H9 (cell line): ENCODE measurements around the gene TMEM170B. TPM values are rescaled to one million over a fixed set of nuclear protein-coding genes. Genes with fewer than 3 reads are reported as not detected.

Experiments
- DNase-seq: peaks from one replicate; pipeline ENCODE4 v3.0.0-alpha.2; 2017
- H2AFZ ChIP-seq: one replicate; pipeline ENCODE4 v1.6.1; 2013; ENCODE audit warnings: mild to moderate bottlenecking, low read length, control low read depth, moderate library complexity
- H2AK5ac ChIP-seq: 2 replicates; pipeline ENCODE4 v1.6.1; 2013; ENCODE audit warnings: low read length, control low read depth, mixed read lengths; ENCODE audit not compliant: insufficient read length
- H2BK120ac ChIP-seq: one replicate; pipeline ENCODE4 v1.6.1; 2013; ENCODE audit warnings: low read depth, mild to moderate bottlenecking, low read length, control low read depth, inconsistent platforms; ENCODE audit not compliant: poor library complexity, severe bottlenecking
- H2BK12ac ChIP-seq: 2 replicates; pipeline ENCODE4 v1.6.1; 2013; ENCODE audit warnings: low read length, control low read depth, mixed read lengths, low read depth; ENCODE audit not compliant: insufficient read length
- H2BK15ac ChIP-seq: 2 replicates; pipeline ENCODE4 v1.6.1; 2013; ENCODE audit warnings: low read depth, low read length, control low read depth
- H2BK20ac ChIP-seq: one replicate; pipeline ENCODE4 v1.6.1; 2013; ENCODE audit warnings: low read depth, mild to moderate bottlenecking, low read length, control low read depth, inconsistent platforms; ENCODE audit not compliant: poor library complexity, severe bottlenecking
- H2BK5ac ChIP-seq: 2 replicates; pipeline ENCODE4 v1.6.1; 2013; ENCODE audit warnings: low read length, control low read depth, mixed read lengths; ENCODE audit not compliant: insufficient read length
- H3K14ac ChIP-seq: 2 replicates; pipeline ENCODE4 v1.6.1; 2013; ENCODE audit warnings: low read length, control low read depth; ENCODE audit not compliant: insufficient read depth
- H3K18ac ChIP-seq: 2 replicates; pipeline ENCODE4 v1.6.1; 2013; ENCODE audit warnings: low read depth, mild to moderate bottlenecking, mixed read lengths, low read length, control low read depth; ENCODE audit not compliant: insufficient read length
- H3K23ac ChIP-seq: 2 replicates; pipeline ENCODE4 v1.6.1; 2013; ENCODE audit warnings: low read length, control low read depth, mixed read lengths, low read depth; ENCODE audit not compliant: insufficient read length
- H3K23me2 ChIP-seq: 2 replicates; pipeline ENCODE4 v1.6.1; 2013; ENCODE audit warnings: low read depth, mild to moderate bottlenecking, mixed read lengths, low read length, control low read depth; ENCODE audit not compliant: insufficient read length, poor library complexity, severe bottlenecking
- H3K27ac ChIP-seq: 2 replicates; pipeline ENCODE4 v1.5.1; 2013; ENCODE audit warnings: low read length, control low read depth, mixed read lengths, low read depth; ENCODE audit not compliant: insufficient read length
- H3K27me3 ChIP-seq: 2 replicates; pipeline ENCODE4 v1.6.1; 2013; ENCODE audit warnings: low read length, control low read depth, inconsistent platforms; ENCODE audit not compliant: insufficient read depth
- H3K4ac ChIP-seq: 2 replicates; pipeline ENCODE4 v1.6.1; 2013; ENCODE audit warnings: low read depth, mild to moderate bottlenecking, control low read depth, inconsistent platforms, low read length, moderate library complexity
- H3K4me1 ChIP-seq: 2 replicates; pipeline ENCODE4 v1.6.1; 2013; ENCODE audit warnings: low read length, control low read depth, inconsistent platforms; ENCODE audit not compliant: insufficient read depth
- H3K4me2 ChIP-seq: 2 replicates; pipeline ENCODE4 v1.6.1; 2013; ENCODE audit warnings: low read length, control low read depth, mixed read lengths; ENCODE audit not compliant: insufficient read length, insufficient read depth
- H3K56ac ChIP-seq: 2 replicates; pipeline ENCODE4 v1.6.1; 2013; ENCODE audit warnings: low read depth, mild to moderate bottlenecking, mixed read lengths, low read length, control low read depth; ENCODE audit not compliant: insufficient read length
- H3K79me1 ChIP-seq: 2 replicates; pipeline ENCODE4 v1.6.1; 2013; ENCODE audit warnings: low read depth, mild to moderate bottlenecking, moderate library complexity, low read length, control low read depth, inconsistent platforms; ENCODE audit not compliant: insufficient read depth, poor library complexity, severe bottlenecking
- H3K79me2 ChIP-seq: 2 replicates; pipeline ENCODE4 v1.6.1; 2013; ENCODE audit warnings: low read length, control low read depth, inconsistent platforms; ENCODE audit not compliant: insufficient read depth
- H3K9ac ChIP-seq: 2 replicates; pipeline ENCODE4 v1.6.1; 2013; ENCODE audit warnings: low read length, control low read depth, mixed read lengths; ENCODE audit not compliant: insufficient read length; ENCODE audit errors: extremely low read depth
- H3K9me3 ChIP-seq: one replicate; pipeline ENCODE4 v1.6.1; 2013; ENCODE audit warnings: low read depth, low read length, inconsistent platforms; ENCODE audit not compliant: control insufficient read depth
- H3T11ph ChIP-seq: one replicate; pipeline ENCODE4 v1.6.1; 2013; ENCODE audit warnings: mild to moderate bottlenecking, low read length, control low read depth, inconsistent platforms
- H4K20me1 ChIP-seq: one replicate; pipeline ENCODE4 v1.6.1; 2013; ENCODE audit not compliant: control insufficient read depth, insufficient read length, insufficient read depth
- H4K5ac ChIP-seq: 2 replicates; pipeline ENCODE4 v1.6.1; 2013; ENCODE audit warnings: low read depth, mild to moderate bottlenecking, mixed read lengths, low read length, control low read depth; ENCODE audit not compliant: insufficient read length
- H4K8ac ChIP-seq: replicated peaks from 2 replicates; pipeline ENCODE4 v1.6.1; 2013; ENCODE audit warnings: low read length, control low read depth, mixed read lengths, low read depth; ENCODE audit not compliant: insufficient read length
- H4K91ac ChIP-seq: 2 replicates; pipeline ENCODE4 v1.6.1; 2013; ENCODE audit warnings: low read depth, mild to moderate bottlenecking, moderate library complexity, mixed read lengths, low read length, control low read depth; ENCODE audit not compliant: insufficient read length
- H3K27ac Mint-ChIP-seq, 3 experiments: 2 replicates in 2 of 3; 3 replicates in 1 of 3; pipeline ENCODE4 v1.8.0; 2020 to 2021; ENCODE audit warnings: mixed read lengths in 3 of 3, mild to moderate bottlenecking in 1 of 3, moderate library complexity in 1 of 3
- H3K27me3 Mint-ChIP-seq: 2 replicates; pipeline ENCODE4 v1.8.0; 2021; ENCODE audit warnings: low read depth, mild to moderate bottlenecking, moderate library complexity, mixed read lengths
- H3K36me3 Mint-ChIP-seq, 3 experiments: 2 replicates in 2 of 3; 3 replicates in 1 of 3; pipeline ENCODE4 v1.8.0; 2020 to 2021; ENCODE audit warnings: low read depth in 3 of 3, mixed read lengths in 3 of 3; ENCODE audit not compliant: insufficient read depth in 1 of 3
- H3K4me1 Mint-ChIP-seq, 2 experiments: 2 replicates each; pipeline ENCODE4 v1.8.0; 2020; ENCODE audit warnings: mixed read lengths in 2 of 2
- H3K4me3 Mint-ChIP-seq, 2 experiments: 2 replicates in 1 of 2; 3 replicates in 1 of 2; pipeline ENCODE4 v1.8.0; 2020 to 2021; ENCODE audit warnings: mild to moderate bottlenecking in 2 of 2, mixed read lengths in 2 of 2, moderate library complexity in 1 of 2
- H3K9me3 Mint-ChIP-seq, 2 experiments: 2 replicates in 1 of 2; 3 replicates in 1 of 2; pipeline ENCODE4 v1.8.0; 2020; ENCODE audit warnings: mild to moderate bottlenecking in 2 of 2, mixed read lengths in 2 of 2, moderate library complexity in 1 of 2
- WGBS: extraction: QIAGEN DNeasy Blood & Tissue Kit; methylation state at CpG from one replicate; pipeline ENCODE4 v1.1.7; 2013; ENCODE audit warnings: missing lambda C conversion rate, low lambda C conversion rate, mixed read lengths; ENCODE audit not compliant: insufficient read length; ENCODE audit errors: extremely low coverage; 5-methylcytosine and 5-hydroxymethylcytosine counted together
- total RNA-seq: library from RNA; stranded (reverse); gene quantifications from 2 replicates; pipeline ENCODE4 v1.2.1, GENCODE V29; 2021
- TF ChIP-seq, protein P1 (sequence below): fragments of 200-600 bp; sonication (generic); conservative IDR thresholded peaks from 3 replicates; pipeline ENCODE4 v1.8.0; 2021; ENCODE audit warnings: antibody characterized with exemption, mild to moderate bottlenecking

Gene TMEM170B
- total RNA-seq, 1 experiment from 2014 or later: 2.9 TPM

GRCh38 chr6:11526156-11526505 is 11.4 kb upstream of the TMEM170B start:
- no peak overlapping the region for H4K91ac ChIP-seq
- no peak overlapping the region for H3K4me2 ChIP-seq
- no peaks in the 10 kb centered on the region for H3K27me3 ChIP-seq
- H3K4ac ChIP-seq: no peak overlapping the region
- H3K9ac ChIP-seq: no peak overlapping the region
- Mint-ChIP-seq H3K4me1 (no peaks in the 10 kb centered on the region), H3K27ac (no peak overlapping the region), H3K9me3 (no peaks in the 10 kb centered on the region; a peak in 1 of 5 replicates), H3K36me3 (no peaks in the 10 kb centered on the region), H3K27me3 (no peaks in the 10 kb centered on the region), H3K4me3 (no peak overlapping the region)
- H3K79me2 ChIP-seq: no peaks in the 10 kb centered on the region
- no peaks in the 10 kb centered on the region for H4K20me1 ChIP-seq
- no peak overlapping the region for H2AFZ ChIP-seq
- no CpG with 5 or more reads among the region's 3 CpGs for WGBS
- TF ChIP-seq, protein P1, sequence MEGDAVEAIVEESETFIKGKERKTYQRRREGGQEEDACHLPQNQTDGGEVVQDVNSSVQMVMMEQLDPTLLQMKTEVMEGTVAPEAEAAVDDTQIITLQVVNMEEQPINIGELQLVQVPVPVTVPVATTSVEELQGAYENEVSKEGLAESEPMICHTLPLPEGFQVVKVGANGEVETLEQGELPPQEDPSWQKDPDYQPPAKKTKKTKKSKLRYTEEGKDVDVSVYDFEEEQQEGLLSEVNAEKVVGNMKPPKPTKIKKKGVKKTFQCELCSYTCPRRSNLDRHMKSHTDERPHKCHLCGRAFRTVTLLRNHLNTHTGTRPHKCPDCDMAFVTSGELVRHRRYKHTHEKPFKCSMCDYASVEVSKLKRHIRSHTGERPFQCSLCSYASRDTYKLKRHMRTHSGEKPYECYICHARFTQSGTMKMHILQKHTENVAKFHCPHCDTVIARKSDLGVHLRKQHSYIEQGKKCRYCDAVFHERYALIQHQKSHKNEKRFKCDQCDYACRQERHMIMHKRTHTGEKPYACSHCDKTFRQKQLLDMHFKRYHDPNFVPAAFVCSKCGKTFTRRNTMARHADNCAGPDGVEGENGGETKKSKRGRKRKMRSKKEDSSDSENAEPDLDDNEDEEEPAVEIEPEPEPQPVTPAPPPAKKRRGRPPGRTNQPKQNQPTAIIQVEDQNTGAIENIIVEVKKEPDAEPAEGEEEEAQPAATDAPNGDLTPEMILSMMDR: no peak
- no peaks in the 10 kb centered on the region for H3K9me3 ChIP-seq
- H2BK20ac ChIP-seq: no peak overlapping the region
- H2BK120ac ChIP-seq: no peak overlapping the region
- DNase-seq: no peak
- no peak overlapping the region for H3K18ac ChIP-seq
- no peak overlapping the region for H3K14ac ChIP-seq
- H2BK15ac ChIP-seq: no peak overlapping the region
- no peak overlapping the region for H2BK12ac ChIP-seq
- H3K79me1 ChIP-seq: no peaks in the 10 kb centered on the region
- H4K8ac ChIP-seq: no peak overlapping the region
- no peak overlapping the region for H2AK5ac ChIP-seq
- no peak overlapping the region for H3K27ac ChIP-seq
- H3T11ph ChIP-seq: no peak overlapping the region
- no peak overlapping the region for H4K5ac ChIP-seq
- no peaks in the 10 kb centered on the region for H3K4me1 ChIP-seq
- no peak overlapping the region for H3K23ac ChIP-seq
- H3K56ac ChIP-seq: no peak overlapping the region
- H3K23me2 ChIP-seq: no peaks in the 10 kb centered on the region
- no peak overlapping the region for H2BK5ac ChIP-seq
